ENCODE data around the gene LAT.

LAT gene

DNA sequence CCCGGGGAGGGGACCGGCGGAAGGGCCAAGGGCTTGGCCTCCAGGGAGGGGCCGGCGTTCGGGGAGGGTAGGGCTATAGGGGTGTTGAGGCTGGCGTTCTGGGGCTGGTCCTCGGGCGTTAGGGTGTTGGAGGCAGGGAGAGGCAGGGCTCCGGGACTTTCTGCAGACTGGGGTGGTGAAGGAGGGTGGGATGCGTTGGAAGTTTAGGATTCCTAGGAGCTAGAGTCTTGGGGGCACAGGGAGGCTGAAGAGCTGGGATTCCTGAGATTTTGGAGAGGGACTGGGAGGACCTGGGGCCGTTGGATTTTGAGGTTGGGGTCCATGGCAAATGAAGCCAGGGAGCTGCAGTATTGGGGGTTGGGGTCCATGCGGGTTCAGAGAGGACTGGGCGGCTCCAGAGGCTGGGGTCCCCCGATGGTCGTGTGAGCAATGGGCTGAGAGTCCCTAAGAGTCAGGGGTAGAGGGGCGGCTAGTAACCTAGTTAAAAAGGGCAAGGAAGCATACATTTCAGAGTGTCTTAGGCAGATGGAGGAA is 33.4 kb upstream of the LAT start:
- TF ChIP-seq, protein P1, sequence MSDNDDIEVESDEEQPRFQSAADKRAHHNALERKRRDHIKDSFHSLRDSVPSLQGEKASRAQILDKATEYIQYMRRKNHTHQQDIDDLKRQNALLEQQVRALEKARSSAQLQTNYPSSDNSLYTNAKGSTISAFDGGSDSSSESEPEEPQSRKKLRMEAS (IDR thresholded peaks at IDR 0.05): no peak
- no peak for TF ChIP-seq EGR1 (IDR thresholded peaks at IDR 0.05)
- TF ChIP-seq ZBTB7A (IDR thresholded peaks at IDR 0.05; ENCODE audit: low read depth): no peak
- no peak for TF ChIP-seq TAF1 (IDR thresholded peaks at IDR 0.05; ENCODE audit: low read depth)
- TF ChIP-seq TCF12 (IDR thresholded peaks at IDR 0.05; ENCODE audit: low read depth): no peak
- TF ChIP-seq TEAD4 (IDR thresholded peaks at IDR 0.05): no peak
- TF ChIP-seq, protein P2, sequence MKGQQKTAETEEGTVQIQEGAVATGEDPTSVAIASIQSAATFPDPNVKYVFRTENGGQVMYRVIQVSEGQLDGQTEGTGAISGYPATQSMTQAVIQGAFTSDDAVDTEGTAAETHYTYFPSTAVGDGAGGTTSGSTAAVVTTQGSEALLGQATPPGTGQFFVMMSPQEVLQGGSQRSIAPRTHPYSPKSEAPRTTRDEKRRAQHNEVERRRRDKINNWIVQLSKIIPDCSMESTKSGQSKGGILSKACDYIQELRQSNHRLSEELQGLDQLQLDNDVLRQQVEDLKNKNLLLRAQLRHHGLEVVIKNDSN (IDR thresholded peaks at IDR 0.05): no peak
- TF ChIP-seq FOXM1 (IDR thresholded peaks at IDR 0.05; ENCODE audit: borderline replicate concordance, low read depth): no peak
- no peak for TF ChIP-seq RAD21 (IDR thresholded peaks at IDR 0.05; ENCODE audit: low read depth)
- no peak for TF ChIP-seq CREB1 (IDR thresholded peaks at IDR 0.05; ENCODE audit: low read depth)
- TF ChIP-seq CEBPB (IDR thresholded peaks at IDR 0.05): no peak
- TF ChIP-seq EP300 (IDR thresholded peaks at IDR 0.05; ENCODE audit: borderline replicate concordance): no peak
- TF ChIP-seq NFIC (IDR thresholded peaks at IDR 0.05): no peak
- TF ChIP-seq YY1 (IDR thresholded peaks at IDR 0.05; ENCODE audit: low read depth): no peak
- TF ChIP-seq, protein P3, sequence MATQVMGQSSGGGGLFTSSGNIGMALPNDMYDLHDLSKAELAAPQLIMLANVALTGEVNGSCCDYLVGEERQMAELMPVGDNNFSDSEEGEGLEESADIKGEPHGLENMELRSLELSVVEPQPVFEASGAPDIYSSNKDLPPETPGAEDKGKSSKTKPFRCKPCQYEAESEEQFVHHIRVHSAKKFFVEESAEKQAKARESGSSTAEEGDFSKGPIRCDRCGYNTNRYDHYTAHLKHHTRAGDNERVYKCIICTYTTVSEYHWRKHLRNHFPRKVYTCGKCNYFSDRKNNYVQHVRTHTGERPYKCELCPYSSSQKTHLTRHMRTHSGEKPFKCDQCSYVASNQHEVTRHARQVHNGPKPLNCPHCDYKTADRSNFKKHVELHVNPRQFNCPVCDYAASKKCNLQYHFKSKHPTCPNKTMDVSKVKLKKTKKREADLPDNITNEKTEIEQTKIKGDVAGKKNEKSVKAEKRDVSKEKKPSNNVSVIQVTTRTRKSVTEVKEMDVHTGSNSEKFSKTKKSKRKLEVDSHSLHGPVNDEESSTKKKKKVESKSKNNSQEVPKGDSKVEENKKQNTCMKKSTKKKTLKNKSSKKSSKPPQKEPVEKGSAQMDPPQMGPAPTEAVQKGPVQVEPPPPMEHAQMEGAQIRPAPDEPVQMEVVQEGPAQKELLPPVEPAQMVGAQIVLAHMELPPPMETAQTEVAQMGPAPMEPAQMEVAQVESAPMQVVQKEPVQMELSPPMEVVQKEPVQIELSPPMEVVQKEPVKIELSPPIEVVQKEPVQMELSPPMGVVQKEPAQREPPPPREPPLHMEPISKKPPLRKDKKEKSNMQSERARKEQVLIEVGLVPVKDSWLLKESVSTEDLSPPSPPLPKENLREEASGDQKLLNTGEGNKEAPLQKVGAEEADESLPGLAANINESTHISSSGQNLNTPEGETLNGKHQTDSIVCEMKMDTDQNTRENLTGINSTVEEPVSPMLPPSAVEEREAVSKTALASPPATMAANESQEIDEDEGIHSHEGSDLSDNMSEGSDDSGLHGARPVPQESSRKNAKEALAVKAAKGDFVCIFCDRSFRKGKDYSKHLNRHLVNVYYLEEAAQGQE (IDR thresholded peaks at IDR 0.05; ENCODE audit: low read depth): no peak

DNA sequence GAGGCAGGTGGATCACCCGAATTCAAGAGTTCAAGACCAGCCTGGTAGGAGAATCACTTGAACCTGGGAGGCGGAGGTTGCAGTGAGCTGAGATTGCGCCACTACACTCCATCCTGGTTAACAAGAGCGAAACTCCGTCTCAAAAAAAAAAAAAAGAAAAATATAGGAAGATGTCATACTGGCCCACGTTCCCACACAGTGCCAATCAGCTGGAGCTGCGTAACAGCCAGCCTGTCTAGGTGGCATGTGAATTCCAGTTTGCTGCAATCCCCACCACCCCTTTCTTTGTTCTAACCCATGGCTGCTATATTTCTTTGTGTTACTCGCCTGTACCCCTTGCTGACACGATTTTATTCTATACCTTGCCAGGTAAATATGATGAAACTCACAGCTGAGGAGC is 26.6 kb upstream of the LAT start:
- TF ChIP-seq, protein P2 (IDR thresholded peaks at IDR 0.05): no peak
- TF ChIP-seq TEAD4 (IDR thresholded peaks at IDR 0.05) (no peak), TCF12 (IDR thresholded peaks at IDR 0.05; ENCODE audit: low read depth) (no peak), YY1 (IDR thresholded peaks at IDR 0.05; ENCODE audit: low read depth) (no peak), CREB1 (IDR thresholded peaks at IDR 0.05; ENCODE audit: low read depth) (no peak), EP300 (IDR thresholded peaks at IDR 0.05; ENCODE audit: borderline replicate concordance) (no peak), NFIC (IDR thresholded peaks at IDR 0.05) (no peak), TAF1 (IDR thresholded peaks at IDR 0.05; ENCODE audit: low read depth) (no peak), FOXM1 (IDR thresholded peaks at IDR 0.05; ENCODE audit: borderline replicate concordance, low read depth) (no peak), EGR1 (IDR thresholded peaks at IDR 0.05) (no peak), RAD21 (IDR thresholded peaks at IDR 0.05; ENCODE audit: low read depth) (no peak), CEBPB (IDR thresholded peaks at IDR 0.05) (no peak), ZBTB7A (IDR thresholded peaks at IDR 0.05; ENCODE audit: low read depth) (no peak)
- TF ChIP-seq, protein P3 (IDR thresholded peaks at IDR 0.05; ENCODE audit: low read depth): no peak
- TF ChIP-seq, protein P1 (IDR thresholded peaks at IDR 0.05): no peak

DNA sequence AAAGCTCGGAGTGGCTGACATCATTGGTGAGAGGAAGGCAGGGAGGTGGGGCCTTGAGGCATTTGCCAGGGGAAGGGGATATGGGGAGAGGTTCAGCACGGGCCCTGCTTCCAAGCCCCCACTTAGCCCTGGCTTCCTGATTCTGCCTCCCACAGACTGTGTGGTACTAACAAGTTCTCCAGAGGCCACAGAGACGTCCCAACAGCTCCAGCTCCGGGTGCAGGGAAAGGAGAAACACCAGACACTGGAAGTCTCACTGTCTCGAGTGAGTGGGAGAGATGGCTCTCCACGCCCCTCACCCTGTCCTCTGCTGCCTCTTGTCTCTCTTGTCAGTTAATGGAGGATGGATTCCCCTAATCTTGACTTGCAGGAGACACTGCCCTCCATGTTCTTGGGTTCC is 26.0 kb upstream of the LAT start:
- TF ChIP-seq FOXM1 (IDR thresholded peaks at IDR 0.05; ENCODE audit: borderline replicate concordance, low read depth): no peak
- no peak for TF ChIP-seq ZBTB7A (IDR thresholded peaks at IDR 0.05; ENCODE audit: low read depth)
- no peak for TF ChIP-seq TAF1 (IDR thresholded peaks at IDR 0.05; ENCODE audit: low read depth)
- no peak for TF ChIP-seq EP300 (IDR thresholded peaks at IDR 0.05; ENCODE audit: borderline replicate concordance)
- TF ChIP-seq, protein P2 (IDR thresholded peaks at IDR 0.05): no peak
- no peak for TF ChIP-seq NFIC (IDR thresholded peaks at IDR 0.05)
- TF ChIP-seq CEBPB (IDR thresholded peaks at IDR 0.05): no peak
- no peak for TF ChIP-seq RAD21 (IDR thresholded peaks at IDR 0.05; ENCODE audit: low read depth)
- TF ChIP-seq TEAD4 (IDR thresholded peaks at IDR 0.05): no peak
- TF ChIP-seq, protein P3 (IDR thresholded peaks at IDR 0.05; ENCODE audit: low read depth): no peak
- no peak for TF ChIP-seq TCF12 (IDR thresholded peaks at IDR 0.05; ENCODE audit: low read depth)
- no peak for TF ChIP-seq YY1 (IDR thresholded peaks at IDR 0.05; ENCODE audit: low read depth)

DNA sequence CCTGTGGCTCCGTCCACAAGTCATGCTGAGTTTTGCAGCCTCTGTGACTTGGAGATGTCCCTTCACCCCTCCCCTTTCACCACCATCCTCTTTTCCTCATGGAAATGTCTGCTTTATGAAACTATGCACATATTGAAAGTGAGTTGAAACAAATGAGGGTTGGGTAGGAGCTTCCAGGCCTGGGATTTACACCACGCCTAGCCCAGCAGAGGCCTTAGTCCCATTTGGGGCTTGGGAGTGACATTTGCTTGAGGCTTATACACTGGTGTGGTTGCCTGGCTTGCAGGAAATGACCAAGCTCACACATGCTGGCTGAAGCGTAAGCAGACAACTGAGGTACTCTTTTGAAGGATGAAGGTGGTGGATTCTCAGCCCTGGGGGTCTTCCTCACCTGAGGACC is 20.8 kb upstream of the LAT start:
- TF ChIP-seq TEAD4 (IDR thresholded peaks at IDR 0.05) (no peak), CREB1 (IDR thresholded peaks at IDR 0.05; ENCODE audit: low read depth) (no peak), RAD21 (IDR thresholded peaks at IDR 0.05; ENCODE audit: low read depth) (no peak), TAF1 (IDR thresholded peaks at IDR 0.05; ENCODE audit: low read depth) (no peak), EP300 (IDR thresholded peaks at IDR 0.05; ENCODE audit: borderline replicate concordance) (no peak), ZBTB7A (IDR thresholded peaks at IDR 0.05; ENCODE audit: low read depth) (no peak), EGR1 (IDR thresholded peaks at IDR 0.05) (no peak), FOXM1 (IDR thresholded peaks at IDR 0.05; ENCODE audit: borderline replicate concordance, low read depth) (no peak), YY1 (IDR thresholded peaks at IDR 0.05; ENCODE audit: low read depth) (no peak), TCF12 (IDR thresholded peaks at IDR 0.05; ENCODE audit: low read depth) (no peak), NFIC (IDR thresholded peaks at IDR 0.05) (no peak), CEBPB (IDR thresholded peaks at IDR 0.05) (no peak)
- TF ChIP-seq, protein P1 (IDR thresholded peaks at IDR 0.05): no peak
- TF ChIP-seq, protein P2 (IDR thresholded peaks at IDR 0.05): no peak
- TF ChIP-seq, protein P3 (IDR thresholded peaks at IDR 0.05; ENCODE audit: low read depth): no peak
